GM21528 (cell line): Measurements from ENCODE around the gene GRM8.

Source experiments
- ATAC-seq: cut with Tn5 transposase; IDR thresholded peaks from one replicate; pipeline ENCODE4 v1.9.1; 2021; ENCODE audit warnings: mild to moderate bottlenecking, moderate library complexity; ENCODE audit not compliant: unreplicated experiment, low FRiP score

GRM8 gene

GRCh38 chr7:126776498-126776897 lies 476.2 kb downstream of the GRM8 start:
- no peak for ATAC-seq

- ATAC-seq, result no peak
These were observed 478.7 kb downstream of the GRM8 start for GRCh38 chr7:126774077-126774476.

GRCh38 chr7:126768836-126769235 lies 483.9 kb downstream of the GRM8 start:
- no peak for ATAC-seq

GRCh38 chr7:126760914-126761577 lies 491.7 kb downstream of the GRM8 start:
- ATAC-seq, result peak; percentile 65

- ATAC-seq, result no peak
These were observed 497.4 kb downstream of the GRM8 start for GRCh38 chr7:126755381-126755780.

GRCh38 chr7:126750207-126750911 lies 502.4 kb downstream of the GRM8 start:
- no peak for ATAC-seq

- ATAC-seq, result no peak
These were observed 523.8 kb downstream of the GRM8 start for GRCh38 chr7:126728967-126729366.

GRCh38 chr7:126727930-126728391 lies 524.8 kb downstream of the GRM8 start:
- no peak for ATAC-seq

- no peak for ATAC-seq
These were observed 528.7 kb downstream of the GRM8 start for GRCh38 chr7:126723966-126724544.

- ATAC-seq, result peak; percentile 95
These were observed 532.5 kb downstream of the GRM8 start for GRCh38 chr7:126720232-126720631.

- ATAC-seq, result no peak
These were observed 534.3 kb downstream of the GRM8 start for GRCh38 chr7:126718419-126718818.

- no peak for ATAC-seq
These were observed 536.4 kb downstream of the GRM8 start for GRCh38 chr7:126716321-126716720.

GRCh38 chr7:126715076-126715475 lies 537.7 kb downstream of the GRM8 start:
- ATAC-seq, result no peak

GRCh38 chr7:126702242-126703016 lies 550.3 kb downstream of the GRM8 start:
- peak; percentile 61 for ATAC-seq

GRCh38 chr7:126700807-126701604 lies 551.7 kb downstream of the GRM8 start:
- ATAC-seq, result peak; percentile 92

- no peak for ATAC-seq
These were observed 553.0 kb downstream of the GRM8 start for GRCh38 chr7:126699707-126700106.

GRCh38 chr7:126698909-126699308 lies 553.8 kb downstream of the GRM8 start:
- no peak for ATAC-seq

- no peak for ATAC-seq
These were observed 554.3 kb downstream of the GRM8 start for GRCh38 chr7:126698446-126698845.

- peak; percentile 45 for ATAC-seq
These were observed 556.3 kb downstream of the GRM8 start for GRCh38 chr7:126696256-126697038.
